NCI-H460 (cell line): ENCODE results near the gene LIPM. TPM values are rescaled to one million over a fixed set of nuclear protein-coding genes. Genes with fewer than 3 reads are reported as not detected.
A peak's percentile ranks its signal among the peaks of the same experiment; 100 is the strongest.

Experiments
- DNase-seq: peaks from one replicate; pipeline ENCODE4 v3.0.0-alpha.2; 2016; ENCODE audit warnings: low read depth; ENCODE audit errors: extremely low read depth
- total RNA-seq: library from RNA; depleted of rRNA; stranded (reverse); fragments of >200 nt; shearing (Covaris generic); gene quantifications from 2 replicates; pipeline ENCODE4 v1.2.3, GENCODE V29; 2014

Gene LIPM
- total RNA-seq, 1 experiment from 2014 or later = not detected

DNA sequence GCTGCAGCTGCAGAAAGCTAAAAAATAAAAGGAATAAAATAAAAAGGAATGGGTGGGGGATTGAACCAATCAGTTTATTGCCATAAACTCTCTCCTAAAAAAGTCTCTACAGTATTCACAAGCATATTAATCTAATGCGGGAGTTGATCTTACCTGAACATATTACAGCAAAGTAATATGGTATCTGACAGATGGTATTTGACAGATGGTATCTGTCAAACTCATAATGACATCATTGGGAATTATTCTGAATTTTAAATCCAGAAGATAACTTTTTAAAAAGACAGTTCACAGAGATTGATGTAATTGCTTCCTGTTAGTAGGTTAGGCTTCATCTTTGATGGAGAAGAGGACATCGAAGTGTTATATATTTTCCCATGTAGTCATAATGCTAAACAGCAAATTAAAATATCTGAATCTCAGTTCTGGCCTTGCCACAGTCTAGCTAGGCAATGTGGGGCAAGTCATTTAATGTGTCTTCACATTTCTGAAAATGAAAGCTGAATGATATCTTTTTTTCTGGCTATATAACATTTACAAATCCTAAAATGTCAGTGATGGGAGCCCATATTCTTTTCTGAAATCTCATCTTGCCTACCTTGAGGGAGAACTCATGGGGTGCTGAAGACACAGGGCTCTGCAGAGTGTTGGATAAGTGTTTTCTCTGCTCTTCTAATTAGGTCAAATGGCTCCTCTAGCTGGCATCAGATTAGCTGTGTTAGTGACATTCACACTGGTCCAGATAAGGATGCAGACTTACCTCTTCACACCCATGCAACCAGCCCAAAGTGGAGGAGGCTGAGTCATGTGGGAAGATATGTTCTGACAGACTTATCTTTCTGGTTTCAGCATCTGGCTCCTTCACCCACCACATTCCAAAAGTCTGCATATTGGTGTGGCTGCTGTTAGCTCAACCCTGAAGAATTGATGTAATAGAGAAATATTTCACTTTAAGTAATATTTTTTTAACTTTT is 2.1 kb upstream of the LIPM start:
- no peak for DNase-seq

DNA sequence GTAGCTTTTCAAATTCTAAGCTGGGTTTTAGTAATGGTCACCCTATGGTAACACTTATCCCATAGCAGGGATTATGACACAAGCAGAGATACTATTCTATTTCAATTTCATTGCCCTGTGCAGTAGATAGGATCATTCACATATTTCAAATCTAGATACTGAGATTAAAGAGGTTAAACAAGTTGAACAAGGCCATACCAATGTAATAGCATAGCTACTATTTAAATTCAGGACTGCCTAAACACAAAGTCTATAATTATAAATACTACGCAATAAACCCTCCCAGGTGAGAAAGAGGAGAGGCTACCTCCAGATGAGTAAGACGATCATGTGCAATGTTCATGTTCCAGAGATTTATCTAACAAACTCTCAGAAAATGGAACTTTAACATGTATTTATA is 1.1 kb downstream of the LIPM start:
- no peak for DNase-seq

DNA sequence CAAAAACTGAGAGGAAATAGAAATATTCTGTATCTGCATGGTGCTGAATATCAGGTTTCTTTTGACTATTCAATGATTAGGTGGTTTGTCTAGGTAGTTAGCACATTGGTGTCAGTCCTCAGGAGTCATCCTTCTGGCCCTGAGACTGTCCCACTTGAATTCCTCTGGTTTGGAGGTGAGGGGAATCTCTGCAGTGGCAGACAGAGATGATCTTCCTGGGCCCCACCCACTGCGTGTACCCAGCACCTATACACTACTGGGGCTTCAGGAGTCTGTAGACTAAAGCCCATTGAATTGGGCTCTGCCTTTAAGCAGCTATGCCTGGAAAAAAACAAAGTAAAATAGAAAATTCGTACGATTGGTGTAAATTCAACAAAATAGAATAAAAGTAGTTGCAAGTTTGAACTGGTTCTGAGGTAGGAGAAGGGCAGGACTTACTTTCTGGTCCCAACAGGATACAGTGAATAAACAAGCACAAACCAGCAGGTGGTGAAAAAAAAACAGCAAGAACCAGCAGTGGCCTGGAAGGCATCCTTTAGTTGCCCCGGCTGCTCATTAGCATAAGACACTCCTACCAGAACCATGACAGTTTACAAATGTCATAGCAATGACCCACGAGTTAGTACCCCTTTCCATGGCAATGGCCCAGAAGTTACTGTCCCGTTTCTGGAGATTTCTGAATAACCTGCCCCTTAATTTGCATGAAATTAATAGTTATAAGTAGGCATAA is 1.7 kb downstream of the LIPM start:
- no peak for DNase-seq

DNA sequence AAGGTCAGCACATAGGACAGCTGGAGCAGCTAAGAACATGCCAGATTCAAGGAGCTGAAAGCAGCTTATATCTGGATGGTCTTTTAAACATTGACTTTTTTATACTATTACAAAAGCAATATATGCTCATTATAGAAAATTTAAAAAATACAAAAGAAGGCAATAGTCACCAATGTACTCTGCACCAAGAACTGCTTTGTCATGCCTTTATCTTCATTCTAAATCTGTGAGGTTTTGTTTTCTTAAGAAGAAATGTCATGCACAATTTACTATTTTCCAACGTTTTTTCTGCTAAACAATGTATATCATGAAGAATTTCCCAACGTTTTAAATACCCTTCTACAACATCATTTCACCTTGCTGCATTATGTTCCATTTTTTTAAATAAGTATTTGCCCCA is 2.8 kb downstream of the LIPM start:
- no peak for DNase-seq

DNA sequence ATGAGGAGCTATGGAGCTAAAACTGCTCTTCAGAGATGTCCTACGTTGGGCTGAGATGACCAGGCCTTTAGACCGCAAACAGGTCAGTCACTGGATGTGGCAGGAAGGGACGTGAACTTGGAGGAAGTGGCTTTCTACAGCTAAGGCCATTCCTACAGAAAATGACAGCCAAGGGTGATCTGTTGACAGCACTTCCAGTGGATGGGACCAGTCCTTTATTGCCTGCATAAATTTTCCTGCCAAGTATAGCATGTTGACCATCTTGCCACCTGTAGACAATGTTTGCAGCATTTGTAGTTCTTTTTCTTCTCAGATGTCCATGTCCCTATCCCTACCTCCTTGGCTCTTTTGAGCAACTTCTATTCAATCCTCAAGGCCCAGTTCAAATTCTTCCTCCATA is 3.4 kb downstream of the LIPM start:
- DNase-seq = no peak

DNA sequence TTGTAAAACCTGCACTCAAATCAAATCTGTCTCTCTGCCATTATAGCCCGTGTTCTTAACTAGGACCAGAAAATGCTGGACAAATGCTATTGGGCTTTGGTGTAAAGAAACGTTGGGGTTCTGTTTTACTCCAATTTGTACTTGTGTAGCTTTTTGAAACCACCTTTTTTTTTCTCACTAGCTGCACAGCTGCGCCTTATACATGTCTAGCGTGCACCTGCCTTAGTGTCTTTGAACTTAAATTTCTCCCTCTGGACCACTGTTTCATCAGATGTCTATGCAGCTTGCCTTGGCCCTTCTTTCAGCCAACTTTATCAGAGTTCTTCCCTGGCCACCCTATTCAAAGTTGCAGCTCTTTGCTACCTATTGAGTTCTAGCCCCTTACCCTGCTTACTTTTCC is 7.1 kb downstream of the LIPM start:
- no peak for DNase-seq

DNA sequence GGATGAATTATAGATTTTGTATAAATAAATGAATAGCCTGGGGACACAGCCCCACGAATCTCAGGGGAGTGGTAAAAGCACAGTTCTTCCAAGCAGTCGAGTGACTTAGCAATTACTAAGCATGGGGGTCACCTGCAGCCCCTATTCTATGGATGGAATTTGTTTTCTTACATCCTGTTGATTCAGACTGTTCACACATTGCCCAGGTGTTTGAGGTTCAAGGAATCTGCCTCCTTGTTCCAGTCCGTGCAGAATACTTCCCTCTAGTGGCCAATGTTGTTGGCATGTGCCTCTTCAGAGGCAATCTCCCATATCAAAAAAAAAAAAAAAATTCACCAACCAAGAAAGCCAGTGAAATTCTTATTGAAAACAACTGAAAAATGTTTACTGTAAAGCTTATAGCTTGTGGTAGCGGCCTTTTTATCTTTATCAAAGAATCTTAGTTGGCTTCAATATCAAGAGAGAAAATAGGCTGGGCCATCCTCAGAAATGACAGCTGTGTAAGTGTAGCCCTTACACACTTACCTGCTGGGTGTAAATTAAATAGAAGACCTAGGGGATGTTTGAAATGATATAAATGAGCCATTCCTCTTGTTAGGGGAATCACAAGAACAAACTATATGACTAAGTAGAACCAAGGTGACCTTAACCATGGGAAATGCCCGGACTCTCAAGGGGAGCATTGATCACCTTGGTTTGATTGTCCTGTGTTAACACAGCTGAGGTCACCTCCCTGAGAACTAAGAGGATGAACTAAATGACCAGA is 7.8 kb downstream of the LIPM start:
- peak; percentile 46 for DNase-seq

DNA sequence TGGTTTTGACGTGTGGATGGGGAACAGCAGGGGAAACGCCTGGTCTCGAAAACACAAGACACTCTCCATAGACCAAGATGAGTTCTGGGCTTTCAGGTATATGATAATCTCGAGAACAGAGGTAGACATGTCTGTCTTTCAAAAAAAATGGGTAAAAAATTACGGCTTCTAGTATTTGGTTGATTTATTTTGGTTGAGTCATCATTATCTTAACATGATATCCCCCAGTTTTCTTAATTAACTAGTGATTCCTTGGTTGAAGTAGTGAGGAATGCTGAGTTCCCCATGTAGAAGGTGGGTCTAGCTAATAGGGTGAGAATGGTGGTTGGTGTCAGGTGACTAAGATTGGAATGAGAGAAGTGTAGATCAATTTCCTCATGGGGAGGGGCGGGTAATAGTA is 10.7 kb downstream of the LIPM start:
- DNase-seq = no peak

DNA sequence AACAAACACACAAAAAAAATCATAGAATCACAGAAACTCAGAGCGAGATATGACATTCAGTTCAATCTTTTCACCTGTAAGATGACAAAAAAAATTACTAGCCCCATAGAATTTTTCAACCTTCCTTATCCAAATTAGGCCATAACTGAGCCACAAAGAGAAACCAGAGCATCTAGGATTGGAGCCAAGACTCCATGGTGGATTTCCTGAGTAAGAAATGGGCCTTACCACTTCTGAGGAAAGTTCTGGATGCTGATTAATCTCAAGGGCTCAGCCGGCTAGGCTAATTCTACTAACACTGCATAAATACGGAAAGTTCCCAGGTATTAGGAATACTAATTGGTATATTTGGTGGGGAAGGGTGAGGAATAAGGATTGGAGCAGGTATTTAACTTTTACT is 16.8 kb downstream of the LIPM start:
- no peak for DNase-seq

DNA sequence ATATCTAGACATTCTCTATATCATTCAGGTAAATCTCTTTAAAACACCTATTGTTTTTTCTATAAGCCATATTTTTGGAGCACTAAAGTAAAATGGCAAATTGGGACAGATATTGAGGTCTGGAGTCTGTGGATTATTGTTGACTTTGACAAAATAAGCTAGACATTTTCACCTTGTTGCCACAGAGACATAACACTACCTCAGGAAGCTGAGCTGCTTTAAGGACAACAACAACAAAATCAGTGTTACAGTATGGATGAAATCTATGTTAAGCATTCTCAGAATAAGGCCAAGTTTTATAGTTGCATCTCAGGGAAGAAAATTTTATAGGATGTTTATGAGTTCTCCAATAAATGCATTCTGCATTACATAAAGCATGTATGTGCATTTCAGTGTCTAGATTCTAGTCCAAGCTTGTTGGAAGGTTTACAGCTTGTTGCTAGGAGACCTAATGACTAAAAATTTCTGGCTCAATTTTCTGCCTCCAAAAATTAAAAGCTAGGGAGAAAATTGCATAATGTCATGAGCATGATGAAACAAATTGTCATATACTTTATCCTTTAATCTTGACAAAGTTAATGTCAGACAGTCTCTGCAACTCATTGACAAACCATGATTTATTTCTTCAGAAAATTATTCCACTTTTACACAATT is 18.3 kb downstream of the LIPM start:
- DNase-seq = no peak

DNA sequence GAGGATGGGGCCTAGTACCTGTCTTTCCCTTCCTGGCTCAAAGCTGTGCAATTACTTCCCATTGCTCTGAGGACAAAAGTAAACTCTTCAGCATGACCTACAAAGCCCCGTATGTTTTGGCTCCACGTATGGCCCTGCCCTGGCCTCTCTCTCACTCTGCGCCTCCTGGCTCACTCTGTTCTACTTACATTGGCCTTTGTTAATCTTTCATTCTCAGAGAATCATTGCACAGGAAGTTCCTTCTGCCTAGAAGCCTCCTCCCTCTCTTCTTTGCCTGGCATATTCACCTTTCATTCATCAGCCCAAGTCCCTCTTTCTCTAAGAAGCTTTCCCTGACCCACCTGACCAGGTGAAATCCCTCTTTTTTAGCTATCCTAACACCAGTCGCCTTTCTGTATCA is 23.9 kb downstream of the LIPM start:
- DNase-seq = no peak

DNA sequence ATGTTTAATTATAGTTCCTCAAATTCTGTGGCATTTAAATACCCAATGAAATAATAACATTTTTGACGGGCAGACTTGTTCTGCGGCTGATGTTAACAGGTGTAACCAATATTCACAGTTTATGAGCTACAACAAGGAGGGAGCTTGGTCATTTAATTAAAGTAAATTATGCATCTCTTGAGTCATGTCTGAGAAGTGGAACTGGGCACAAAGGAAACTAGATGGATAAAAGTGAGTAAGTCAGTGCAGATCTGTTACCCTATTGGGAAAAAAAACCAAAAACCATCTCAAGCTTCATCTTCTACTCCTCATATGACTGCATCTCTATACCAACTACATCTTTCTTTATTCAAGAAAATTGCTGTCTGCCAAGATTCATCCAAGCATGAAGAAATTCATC is 25.1 kb downstream of the LIPM start:
- DNase-seq = no peak

DNA sequence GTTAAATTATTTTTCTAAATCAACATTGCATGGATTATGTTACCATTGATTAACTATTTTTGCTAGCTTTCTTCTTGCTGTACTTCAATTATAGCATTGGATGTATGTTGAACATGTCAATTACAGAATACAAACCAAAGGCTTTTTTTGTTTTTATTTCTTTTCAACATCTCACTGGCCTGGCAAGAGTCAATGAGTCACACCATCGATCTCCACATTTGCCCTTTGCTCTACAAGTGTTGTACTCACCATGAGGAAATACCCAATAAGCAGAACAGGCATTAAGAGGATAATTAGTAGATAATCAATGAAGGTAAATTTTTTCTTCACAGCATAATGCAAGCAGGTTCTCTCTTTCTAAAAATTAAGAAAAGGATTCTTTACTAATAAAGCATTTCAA is 25.8 kb downstream of the LIPM start:
- DNase-seq = no peak

DNA sequence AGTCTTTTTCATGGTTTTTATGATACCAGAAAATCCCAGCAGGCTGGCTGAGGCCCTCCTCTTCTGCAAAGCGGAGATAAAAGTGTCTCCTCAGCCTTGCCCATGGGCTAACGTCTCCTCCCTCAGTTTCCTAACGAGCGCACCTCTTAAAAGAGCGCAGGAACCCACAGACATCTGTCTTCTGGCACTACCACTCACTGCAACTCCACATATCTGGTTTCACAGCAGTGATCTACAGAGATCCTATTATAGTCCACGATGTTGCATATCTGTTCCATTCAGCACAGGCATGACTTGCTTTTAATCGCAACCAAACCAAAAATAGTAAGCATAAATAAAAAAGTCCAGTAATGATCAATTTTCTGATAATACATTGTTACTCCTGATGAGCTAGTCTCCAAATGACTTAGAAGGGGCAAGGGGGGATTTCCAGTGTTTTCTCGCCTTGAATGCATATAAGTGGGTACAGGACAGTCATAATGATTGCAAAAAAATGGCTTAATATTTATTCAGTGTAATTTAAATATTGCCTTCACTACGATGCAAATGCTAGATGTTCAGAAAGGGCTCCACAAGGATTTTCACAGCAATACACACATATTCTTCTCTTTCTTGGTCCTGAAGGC is 28.2 kb downstream of the LIPM start:
- DNase-seq = no peak

DNA sequence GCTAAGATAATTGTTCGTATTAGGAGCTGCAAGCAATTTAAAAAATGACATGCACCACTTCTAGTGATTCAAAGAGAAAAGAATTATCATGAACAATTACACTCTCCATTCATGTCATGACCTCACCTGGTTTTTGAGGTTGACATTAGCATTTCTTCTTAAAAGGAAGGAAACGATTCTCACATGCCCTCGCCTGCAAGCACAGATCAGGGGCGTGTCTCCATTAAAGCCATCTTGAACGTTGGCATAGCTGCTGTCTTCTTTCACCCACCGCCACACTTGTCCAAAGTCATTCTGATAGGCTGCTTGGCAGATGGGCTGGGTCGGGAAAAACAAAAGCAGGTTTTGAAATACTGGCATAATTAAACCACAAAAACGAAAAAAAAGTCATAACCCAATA is 29.2 kb downstream of the LIPM start:
- DNase-seq = no peak

DNA sequence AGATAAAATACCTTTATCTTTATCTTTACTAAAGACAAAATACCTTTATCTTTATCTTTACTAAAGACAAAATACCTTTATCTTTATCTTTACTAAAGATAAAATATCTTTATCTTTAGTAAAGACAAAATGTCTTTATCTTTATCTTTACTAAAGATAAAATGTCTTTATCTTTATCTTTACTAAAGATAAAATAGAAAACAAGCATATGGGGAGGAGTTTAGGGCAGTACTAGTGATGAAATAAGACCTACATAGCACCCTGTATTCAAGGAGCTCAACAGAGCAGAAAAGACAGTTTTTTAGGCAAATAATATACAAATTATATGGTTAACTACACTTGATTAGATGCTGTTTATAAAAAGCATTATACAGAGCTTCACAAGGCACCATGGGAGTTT is 29.8 kb downstream of the LIPM start:
- DNase-seq = no peak

DNA sequence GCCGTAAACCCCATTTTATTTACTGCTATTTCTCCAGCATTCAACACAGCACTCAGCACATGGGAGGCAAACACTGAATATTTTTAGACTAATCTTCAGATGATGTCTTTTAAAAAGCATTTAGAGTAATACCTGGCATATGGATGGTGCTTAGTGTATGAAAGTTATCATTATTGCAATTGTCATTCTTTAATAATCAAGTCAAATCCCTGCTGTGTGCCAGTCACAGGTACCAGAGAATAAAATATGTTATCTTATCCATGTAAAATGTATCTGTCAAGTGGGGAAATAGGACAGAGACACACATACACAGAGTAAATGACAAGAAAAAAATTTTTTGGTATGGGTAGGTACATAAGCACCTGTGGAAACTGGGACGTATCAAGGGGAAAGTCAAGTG is 30.6 kb downstream of the LIPM start:
- DNase-seq = no peak

DNA sequence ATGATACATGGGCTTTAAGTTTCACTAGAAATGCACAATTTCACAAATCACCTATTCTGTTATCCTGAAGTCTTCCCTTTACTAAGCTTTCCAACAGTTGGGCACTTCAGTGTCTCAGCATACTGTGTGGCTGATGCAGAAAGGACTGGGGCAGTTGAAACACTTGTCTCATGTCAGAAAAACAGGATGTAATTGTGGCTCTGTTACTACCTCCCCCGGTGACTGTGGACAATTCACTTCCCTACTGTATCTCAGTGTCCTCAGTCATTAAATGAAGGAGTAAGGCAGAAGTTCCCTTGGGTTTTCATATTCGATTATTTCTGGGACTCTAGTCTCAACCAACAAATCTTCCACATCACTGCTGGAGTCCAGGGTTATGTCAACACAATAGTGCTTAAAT is 31.2 kb downstream of the LIPM start:
- DNase-seq = no peak

DNA sequence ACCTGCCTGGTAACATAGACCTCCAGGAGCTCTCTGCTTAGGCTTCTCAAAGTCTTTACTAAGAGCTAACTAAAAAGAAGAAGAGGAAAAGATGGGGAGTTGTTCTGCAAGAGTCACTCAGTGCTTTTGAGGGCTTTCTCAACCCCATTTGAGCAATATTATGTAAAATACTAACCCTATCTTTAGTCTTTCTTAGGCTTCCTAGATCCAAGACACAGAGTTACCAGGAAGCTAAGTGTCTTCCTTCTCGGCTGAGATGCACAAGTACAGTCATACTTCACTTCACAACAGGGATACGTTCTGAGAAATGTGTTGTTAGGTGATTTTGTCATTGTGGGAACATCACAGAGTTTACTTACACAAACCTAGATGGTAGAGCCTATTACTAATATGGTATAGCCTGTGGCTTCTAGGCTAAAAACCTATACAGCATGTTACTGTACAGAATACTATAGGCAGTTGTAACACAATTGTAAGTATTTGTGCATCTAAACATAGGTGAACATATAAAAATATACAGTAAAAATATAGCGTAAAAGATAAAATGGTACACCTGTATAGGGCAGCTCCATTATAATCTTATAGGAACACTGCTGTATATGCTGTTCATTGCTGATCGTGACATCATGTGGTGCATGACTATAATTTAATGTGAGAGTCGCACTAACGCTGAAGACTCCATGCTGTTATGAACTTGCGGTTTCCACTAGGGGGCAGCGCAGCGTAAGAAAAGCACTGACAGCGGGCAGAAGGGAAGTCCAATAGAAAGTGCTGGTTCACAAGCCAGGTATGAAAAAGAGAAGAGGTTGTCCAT is 32.8 kb downstream of the LIPM start:
- peak; percentile 90 for DNase-seq

DNA sequence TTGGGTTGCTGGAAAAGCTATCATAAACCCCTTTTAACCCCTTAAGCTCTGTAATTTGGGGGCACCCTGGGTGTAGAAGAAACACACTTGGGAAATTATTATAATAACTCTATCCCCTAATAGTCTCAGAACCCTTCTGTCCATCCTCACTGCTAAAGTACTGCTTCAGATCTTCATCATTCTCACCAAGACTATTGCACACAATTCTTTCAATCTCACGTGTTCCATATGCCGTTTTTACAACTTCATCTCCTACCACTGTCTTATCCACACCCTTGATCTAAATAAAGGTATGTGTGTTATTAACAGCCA is 33.3 kb downstream of the LIPM start:
- no peak for DNase-seq
